Hepatocyte (in vitro differentiated cells): ENCODE data around the gene PERCC1. TPM values are rescaled to one million over a fixed set of nuclear protein-coding genes. Genes with fewer than 3 reads are reported as not detected.

Experiments used
- DNase-seq: peaks from one replicate; pipeline ENCODE4 v3.0.0-alpha.2; 2016; ENCODE audit warnings: low spot score
- H2AFZ ChIP-seq: fragments of 200-600 bp; sonication (generic); 2 replicates; pipeline ENCODE4 v1.6.0; 2016; ENCODE audit warnings: antibody characterized with exemption, mild to moderate bottlenecking
- H3K27ac ChIP-seq: fragments of 200-600 bp; sonication (generic); 2 replicates; pipeline ENCODE4 v1.5.1; 2016; ENCODE audit warnings: mild to moderate bottlenecking
- H3K27me3 ChIP-seq: fragments of 200-600 bp; sonication (generic); 2 replicates; pipeline ENCODE4 v1.6.1; 2016
- H3K36me3 ChIP-seq: fragments of 200-600 bp; sonication (generic); replicated peaks from 2 replicates; pipeline ENCODE4 v1.5.1; 2016; ENCODE audit warnings: low read depth; ENCODE audit not compliant: insufficient read depth
- H3K4me1 ChIP-seq: fragments of 200-600 bp; sonication (generic); 2 replicates; pipeline ENCODE4 v1.5.1; 2016; ENCODE audit warnings: mild to moderate bottlenecking, moderate library complexity; ENCODE audit not compliant: insufficient read depth
- H3K4me2 ChIP-seq: fragments of 200-600 bp; sonication (generic); 2 replicates; pipeline ENCODE4 v1.6.0; 2016
- H3K4me3 ChIP-seq: fragments of 200-600 bp; sonication (generic); 2 replicates; pipeline ENCODE4 v1.5.1; 2016; ENCODE audit warnings: mild to moderate bottlenecking
- H3K79me2 ChIP-seq: fragments of 200-600 bp; sonication (generic); 2 replicates; pipeline ENCODE4 v1.6.0; 2017; ENCODE audit warnings: mild to moderate bottlenecking
- H3K9me2 ChIP-seq: fragments of 200-600 bp; sonication (generic); replicated peaks from 2 replicates; pipeline ENCODE4 v1.6.0; 2017; ENCODE audit warnings: mild to moderate bottlenecking; ENCODE audit not compliant: insufficient read depth
- H3K9me3 ChIP-seq: fragments of 200-600 bp; sonication (generic); 2 replicates; pipeline ENCODE4 v1.5.1; 2016; ENCODE audit warnings: low read depth, mild to moderate bottlenecking
- H4K20me1 ChIP-seq: fragments of 200-600 bp; sonication (generic); 2 replicates; pipeline ENCODE4 v1.6.0; 2016; ENCODE audit warnings: mild to moderate bottlenecking; ENCODE audit not compliant: insufficient read depth, poor library complexity, severe bottlenecking
- EZH2 ChIP-seq: fragments of 200-600 bp; sonication (generic); IDR thresholded peaks from 2 replicates; pipeline ENCODE4 v1.6.1; 2016; ENCODE audit warnings: antibody characterized with exemption, mild to moderate bottlenecking, borderline replicate concordance
- EZH2phosphoT487 ChIP-seq: fragments of 200-600 bp; sonication (generic); IDR thresholded peaks from one replicate; pipeline ENCODE4 v1.6.1; 2018; ENCODE audit warnings: antibody characterized with exemption, mild to moderate bottlenecking, low read depth, moderate library complexity; ENCODE audit not compliant: unreplicated experiment, severe bottlenecking
- WGBS: methylation state at CpG from one replicate; pipeline ENCODE4 v1.1.6; 2016; ENCODE audit warnings: low lambda C conversion rate; ENCODE audit errors: missing lambda C conversion rate; 5-methylcytosine and 5-hydroxymethylcytosine counted together
- polyA plus RNA-seq: library from polyadenylated mRNA; unstranded; fragments of >200 nt; fragmentation: Nextera tagmentation; extraction: Ambion mirVana; gene quantifications from 2 replicates; pipeline ENCODE4 v1.2.1, GENCODE V29; 2016
- total RNA-seq: library from RNA; depleted of rRNA; stranded (reverse); fragments of >200 nt; gene quantifications from 2 replicates; pipeline ENCODE4 v1.2.3, GENCODE V29; 2014
- TF ChIP-seq, protein P1 (sequence below): fragments of 200-600 bp; sonication (generic); IDR thresholded peaks from 2 replicates; pipeline ENCODE4 v1.5.1; 2016; ENCODE audit warnings: antibody characterized with exemption, mild to moderate bottlenecking; ENCODE audit not compliant: poor library complexity

Gene PERCC1
- total and polyA plus RNA-seq, 2 experiments from 2014 or later: 2.5 TPM; not detected in 1

DNA sequence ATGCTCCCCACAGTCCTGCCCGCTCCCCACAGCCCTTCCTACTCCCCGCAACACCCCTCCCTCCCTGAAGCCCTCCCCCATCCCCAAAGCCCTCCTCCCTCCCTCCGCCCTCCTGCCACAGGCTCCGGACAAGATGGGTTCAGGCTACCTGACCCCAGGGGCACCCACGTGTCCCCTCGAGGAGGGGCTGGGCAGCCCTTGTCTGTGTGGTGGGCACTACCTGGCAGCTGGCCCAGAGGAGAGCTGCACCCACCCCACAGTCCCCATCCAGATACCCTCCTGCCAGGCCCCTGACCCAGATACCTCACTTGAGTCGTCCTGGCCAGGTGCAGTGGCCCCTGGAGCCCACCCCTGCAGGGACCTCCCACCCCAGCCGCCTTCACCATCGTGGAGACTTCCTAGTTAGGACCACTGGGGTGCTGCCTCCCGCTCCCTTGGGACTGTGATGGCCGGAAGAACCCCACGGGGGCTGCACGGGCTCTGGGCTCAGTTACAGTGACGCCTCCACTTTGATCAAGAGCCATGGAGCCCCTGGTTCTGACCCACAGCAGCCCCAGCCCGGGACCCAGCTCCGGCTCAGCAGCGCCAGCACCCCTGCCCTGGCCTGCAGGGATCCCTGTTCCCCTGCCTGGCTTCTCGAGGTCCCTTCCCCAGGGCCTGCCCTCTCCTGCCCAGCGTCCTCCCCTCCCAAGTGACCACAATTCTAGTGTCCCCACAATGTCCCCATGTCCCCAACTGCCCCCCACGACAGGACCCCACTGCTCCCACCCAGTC is 806 bp downstream of the PERCC1 start:
- H3K36me3 ChIP-seq: no peaks in the 10 kb centered on the region
- no peaks in the 10 kb centered on the region for H3K9me2 ChIP-seq
- no peak for DNase-seq
- no peak overlapping the region for H3K4me3 ChIP-seq
- H3K9me3 ChIP-seq: no peaks in the 10 kb centered on the region
- WGBS: 90% methylated on average over 16 of the region's 20 CpGs
- no peaks in the 10 kb centered on the region for H3K79me2 ChIP-seq
- TF ChIP-seq EZH2phosphoT487: no peak
- no peak for TF ChIP-seq EZH2
- TF ChIP-seq, protein P1, sequence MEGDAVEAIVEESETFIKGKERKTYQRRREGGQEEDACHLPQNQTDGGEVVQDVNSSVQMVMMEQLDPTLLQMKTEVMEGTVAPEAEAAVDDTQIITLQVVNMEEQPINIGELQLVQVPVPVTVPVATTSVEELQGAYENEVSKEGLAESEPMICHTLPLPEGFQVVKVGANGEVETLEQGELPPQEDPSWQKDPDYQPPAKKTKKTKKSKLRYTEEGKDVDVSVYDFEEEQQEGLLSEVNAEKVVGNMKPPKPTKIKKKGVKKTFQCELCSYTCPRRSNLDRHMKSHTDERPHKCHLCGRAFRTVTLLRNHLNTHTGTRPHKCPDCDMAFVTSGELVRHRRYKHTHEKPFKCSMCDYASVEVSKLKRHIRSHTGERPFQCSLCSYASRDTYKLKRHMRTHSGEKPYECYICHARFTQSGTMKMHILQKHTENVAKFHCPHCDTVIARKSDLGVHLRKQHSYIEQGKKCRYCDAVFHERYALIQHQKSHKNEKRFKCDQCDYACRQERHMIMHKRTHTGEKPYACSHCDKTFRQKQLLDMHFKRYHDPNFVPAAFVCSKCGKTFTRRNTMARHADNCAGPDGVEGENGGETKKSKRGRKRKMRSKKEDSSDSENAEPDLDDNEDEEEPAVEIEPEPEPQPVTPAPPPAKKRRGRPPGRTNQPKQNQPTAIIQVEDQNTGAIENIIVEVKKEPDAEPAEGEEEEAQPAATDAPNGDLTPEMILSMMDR: no peak
- no peaks in the 10 kb centered on the region for H3K27me3 ChIP-seq
- H3K4me2 ChIP-seq: peak overlapping the region; percentile 65
- peaks cover 13% of the 10 kb centered on the region for H3K4me1 ChIP-seq
- H4K20me1 ChIP-seq: no peaks in the 10 kb centered on the region
- H2AFZ ChIP-seq: no peak overlapping the region
- H3K27ac ChIP-seq: no peak overlapping the region

DNA sequence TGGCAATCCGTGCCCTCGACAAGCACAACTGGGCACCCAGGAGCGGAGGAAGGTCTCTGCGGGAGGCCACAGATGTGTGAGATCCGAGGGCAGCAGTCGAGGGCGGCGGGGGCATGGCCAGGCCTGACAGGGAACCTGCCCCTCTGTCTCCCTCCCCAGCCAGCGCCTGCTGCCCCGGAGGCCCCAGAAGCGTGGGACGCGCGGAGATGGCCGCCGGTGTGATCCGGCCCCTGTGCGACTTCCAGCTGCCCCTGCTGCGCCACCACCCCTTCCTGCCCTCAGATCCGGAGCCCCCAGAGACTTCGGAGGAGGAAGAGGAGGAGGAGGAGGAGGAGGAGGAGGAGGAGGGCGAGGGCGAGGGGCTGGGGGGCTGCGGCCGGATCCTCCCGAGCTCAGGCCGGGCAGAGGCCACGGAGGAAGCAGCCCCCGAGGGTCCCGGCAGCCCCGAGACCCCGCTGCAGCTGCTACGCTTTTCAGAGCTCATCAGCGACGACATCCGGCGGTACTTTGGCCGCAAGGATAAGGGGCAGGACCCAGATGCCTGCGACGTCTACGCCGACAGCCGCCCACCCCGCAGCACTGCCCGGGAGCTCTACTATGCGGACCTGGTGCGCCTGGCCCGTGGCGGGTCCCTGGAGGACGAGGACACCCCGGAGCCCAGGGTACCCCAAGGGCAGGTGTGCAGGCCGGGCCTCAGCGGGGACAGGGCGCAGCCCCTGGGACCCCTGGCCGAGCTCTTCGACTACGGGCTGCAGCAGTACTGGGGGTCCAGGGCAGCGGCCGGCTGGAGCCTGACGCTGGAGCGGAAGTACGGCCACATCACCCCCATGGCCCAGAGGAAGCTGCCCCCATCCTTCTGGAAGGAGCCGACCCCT is 1.7 kb downstream of the PERCC1 start:
- DNase-seq: no peak
- Histone ChIP-seq H3K4me2 (no peak overlapping the region), H3K9me2 (no peaks in the 10 kb centered on the region), H3K79me2 (no peaks in the 10 kb centered on the region), H3K27me3 (no peaks in the 10 kb centered on the region), H3K36me3 (no peaks in the 10 kb centered on the region), H3K4me1 (peaks cover 13% of the 10 kb centered on the region), H3K9me3 (no peaks in the 10 kb centered on the region), H4K20me1 (no peaks in the 10 kb centered on the region), H3K4me3 (no peak overlapping the region), H2AFZ (no peak overlapping the region), H3K27ac (no peak overlapping the region)
- WGBS: 94% methylated on average over 42 of the region's 63 CpGs
- no peak for TF ChIP-seq EZH2phosphoT487

DNA sequence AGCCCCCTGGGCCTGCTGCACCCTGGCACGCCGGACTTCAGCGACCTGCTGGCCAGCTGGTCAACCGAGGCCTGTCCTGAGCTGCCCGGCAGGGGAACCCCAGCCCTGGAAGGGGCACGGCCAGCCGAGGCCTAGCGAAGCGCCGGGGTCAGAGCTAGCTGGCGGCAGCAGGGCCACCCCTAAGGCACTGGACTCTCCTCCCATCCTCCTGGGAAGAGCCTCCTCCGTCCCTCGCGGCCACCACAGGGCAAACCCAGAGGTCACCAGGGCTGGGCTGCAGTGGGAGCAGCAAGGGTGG is 2.3 kb downstream of the PERCC1 start:
- no peak overlapping the region for H2AFZ ChIP-seq
- H3K4me1 ChIP-seq: peaks cover 13% of the 10 kb centered on the region
- no peaks in the 10 kb centered on the region for H3K9me3 ChIP-seq
- H3K9me2 ChIP-seq: no peaks in the 10 kb centered on the region
- DNase-seq: no peak
- no peaks in the 10 kb centered on the region for H3K27me3 ChIP-seq
- TF ChIP-seq, protein P1: no peak
- no peak for TF ChIP-seq EZH2phosphoT487
- no peak for TF ChIP-seq EZH2
- no peak overlapping the region for H3K27ac ChIP-seq
- H3K4me3 ChIP-seq: no peak overlapping the region
- no peak overlapping the region for H3K4me2 ChIP-seq
- H3K36me3 ChIP-seq: no peaks in the 10 kb centered on the region
- WGBS: 97% methylated on average over 14 of the region's 14 CpGs
- no peaks in the 10 kb centered on the region for H3K79me2 ChIP-seq
- no peaks in the 10 kb centered on the region for H4K20me1 ChIP-seq

DNA sequence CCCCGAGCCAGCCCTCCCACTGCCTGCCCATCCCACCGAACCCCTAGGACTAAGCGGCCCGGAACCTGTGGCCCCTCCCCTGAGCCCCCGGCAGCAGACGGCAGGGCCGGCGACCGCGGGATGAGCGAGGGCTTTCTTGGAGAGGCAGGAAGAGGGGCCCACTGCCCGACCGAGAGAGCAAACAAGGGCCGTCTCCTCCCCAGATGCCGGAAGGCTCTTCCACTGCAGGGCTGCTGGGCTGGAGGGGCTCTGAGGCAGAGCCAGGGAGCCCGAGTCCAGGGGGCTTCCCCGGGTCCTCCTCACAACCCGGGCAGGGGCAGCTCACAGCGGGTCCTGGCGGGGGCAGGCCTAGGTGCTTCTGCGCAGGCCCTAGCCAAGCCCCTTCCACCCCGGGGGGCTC is 2.9 kb downstream of the PERCC1 start:
- Histone ChIP-seq H3K4me3 (no peak overlapping the region), H3K4me2 (no peak overlapping the region), H3K27me3 (no peaks in the 10 kb centered on the region), H3K9me2 (no peaks in the 10 kb centered on the region), H3K79me2 (no peaks in the 10 kb centered on the region), H3K36me3 (no peaks in the 10 kb centered on the region), H2AFZ (no peak overlapping the region), H3K9me3 (no peaks in the 10 kb centered on the region), H4K20me1 (no peaks in the 10 kb centered on the region), H3K27ac (no peak overlapping the region), H3K4me1 (peaks cover 13% of the 10 kb centered on the region)
- 74% methylated on average over 21 of the region's 22 CpGs for WGBS
- TF ChIP-seq EZH2: no peak
- TF ChIP-seq, protein P1: no peak
- TF ChIP-seq EZH2phosphoT487: no peak
- no peak for DNase-seq
